Fibroblast of the aortic adventitia (primary cell): ENCODE results near the gene DCPS. TPM values are rescaled to one million over a fixed set of nuclear protein-coding genes. Genes with fewer than 3 reads are reported as not detected.
"Not testable (repeated sequence)": the region's sequence is repeated elsewhere in the genome, so short reads cannot be mapped to it uniquely, and the experiment has no call there.

Experiments
- DNase-seq: peaks from one replicate; pipeline ENCODE4 v3.0.0-alpha.2; 2010; ENCODE audit warnings: low read depth
- H3K4me3 ChIP-seq: 2 replicates; pipeline ENCODE4 v1.5.1; 2011; ENCODE audit warnings: low read depth, mild to moderate bottlenecking, control low read depth, low read length, moderate library complexity
- CTCF ChIP-seq: IDR thresholded peaks from 2 replicates; pipeline ENCODE4 v1.5.1; 2011; ENCODE audit warnings: mild to moderate bottlenecking, low read length, control low read depth, inconsistent platforms; ENCODE audit not compliant: insufficient read depth
- total RNA-seq: library from RNA; depleted of rRNA; stranded (reverse); fragments of >200 nt; gene quantifications from 2 replicates; pipeline ENCODE4 v1.2.3, GENCODE V29; 2012; ENCODE audit warnings: low replicate concordance

The DCPS gene
- total RNA-seq, 1 donor, result 11.4 TPM

DNA sequence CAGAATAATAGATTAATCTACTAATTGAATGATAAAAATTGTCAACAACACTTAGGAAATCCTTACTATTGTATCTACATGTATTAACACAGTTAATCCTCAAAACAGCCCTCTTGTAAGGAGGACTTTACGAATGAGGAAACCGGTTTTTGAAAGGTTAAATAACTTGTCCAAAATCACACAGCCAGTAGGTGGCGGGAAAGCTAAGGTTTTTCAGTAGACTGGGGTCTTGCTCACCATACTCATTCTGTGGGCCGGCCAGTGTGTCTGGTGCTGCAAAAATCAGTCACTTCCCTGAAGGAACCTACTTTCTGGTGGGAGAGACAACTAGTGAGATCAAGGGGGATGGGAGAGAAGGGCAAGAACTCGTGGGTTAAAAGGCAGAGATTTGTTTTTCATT is 3.8 kb downstream of the DCPS start:
- no peak overlapping the region for H3K4me3 ChIP-seq
- peak; percentile 68 for DNase-seq
- peak; percentile 53 for TF ChIP-seq CTCF

- no peak for DNase-seq
- TF ChIP-seq CTCF, result no peak
Observed at GRCh38 chr11:126308271-126308671, 4.4 kb downstream of the DCPS start.

DNA sequence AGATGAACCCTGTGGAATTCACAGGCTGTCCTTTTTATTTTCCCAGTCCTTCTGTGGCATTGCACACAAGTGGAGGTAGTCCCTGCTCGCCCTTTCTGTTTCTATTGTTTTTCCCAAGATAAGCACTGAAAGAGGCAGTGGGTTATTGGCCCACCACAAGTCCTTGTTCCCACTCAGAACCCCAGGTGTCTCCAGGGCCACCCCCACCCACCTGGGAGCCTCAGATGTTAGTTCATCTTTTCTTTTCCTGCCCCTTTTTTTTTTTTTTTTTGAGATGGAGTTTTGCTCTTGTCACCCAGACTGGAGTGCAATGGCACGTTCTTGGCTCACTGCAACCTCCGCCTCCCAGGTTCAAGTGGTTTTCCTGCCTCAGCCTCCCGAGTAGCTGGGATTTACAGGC is 4.9 kb downstream of the DCPS start:
- H3K4me3 ChIP-seq, DNase-seq: not testable (repeated sequence)

More at GRCh38 chr11:126308271-126308671, 4.4 kb downstream of the DCPS start:
- no peak overlapping the region for H3K4me3 ChIP-seq

GRCh38 chr11:126310200-126310991 is 6.5 kb downstream of the DCPS start:
- peak; percentile 82 for DNase-seq
- H3K4me3 ChIP-seq, result no peak overlapping the region
- peak; percentile 94 for TF ChIP-seq CTCF

DNA sequence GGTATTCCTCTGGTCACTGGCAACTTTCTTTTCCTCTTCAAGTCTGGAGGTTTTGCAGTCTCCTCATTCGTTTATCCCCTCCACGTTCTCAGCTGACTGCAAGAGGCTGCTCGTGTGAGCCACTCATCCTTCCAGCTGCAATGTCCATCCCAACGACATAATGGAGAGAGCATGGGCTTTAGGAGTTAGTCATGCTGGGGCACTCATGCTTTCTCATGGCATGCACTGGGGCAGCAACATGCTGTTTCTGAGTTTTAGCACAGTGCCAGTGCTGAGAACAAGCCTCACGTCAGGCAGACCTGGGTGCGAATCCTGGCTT is 7.1 kb downstream of the DCPS start:
- no peak overlapping the region for H3K4me3 ChIP-seq
- TF ChIP-seq CTCF, result no peak
- no peak for DNase-seq

DNA sequence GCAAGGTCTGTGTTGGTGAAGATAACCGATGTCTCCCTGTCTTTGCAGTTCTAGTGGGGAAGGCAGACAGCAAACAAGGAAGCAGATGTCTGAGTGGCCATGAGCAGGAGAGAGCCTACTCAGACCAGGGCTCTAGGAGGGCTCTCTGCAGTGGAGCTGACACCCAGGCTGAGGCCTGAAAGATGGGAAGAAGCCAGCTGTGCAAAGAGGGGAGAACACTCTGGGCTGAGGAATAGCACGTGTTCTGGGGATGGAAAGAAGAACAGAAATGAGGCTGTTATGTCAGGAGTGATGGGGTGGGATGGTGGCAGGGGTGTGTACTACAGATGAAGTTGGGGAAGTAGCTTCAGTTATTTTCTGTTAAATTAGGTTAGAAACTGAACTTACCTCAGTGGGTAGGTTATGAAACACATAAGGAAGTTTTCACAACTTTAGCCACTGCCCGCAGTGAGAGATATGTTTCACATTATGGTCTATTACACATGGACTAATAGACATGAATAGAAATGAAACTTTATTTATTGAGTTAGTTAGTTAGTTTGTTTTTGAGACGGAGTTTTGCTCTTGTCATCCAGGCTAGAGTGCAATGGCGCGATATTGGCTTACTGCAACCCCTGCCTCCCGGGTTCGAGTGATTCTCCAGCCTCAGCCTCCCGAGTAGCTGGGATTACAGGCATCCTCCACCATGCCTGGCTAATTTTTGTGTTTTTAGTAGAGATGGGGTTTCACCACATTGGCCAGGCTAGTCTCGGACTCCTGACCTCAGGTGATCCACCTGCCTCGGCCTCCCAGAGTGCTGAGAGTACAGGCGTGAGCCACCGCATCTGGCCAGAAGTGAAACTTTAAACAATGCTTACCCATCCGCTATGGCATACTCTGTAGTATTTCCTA is 7.8 kb downstream of the DCPS start:
- no peak for TF ChIP-seq CTCF
- no peak for DNase-seq

DNA sequence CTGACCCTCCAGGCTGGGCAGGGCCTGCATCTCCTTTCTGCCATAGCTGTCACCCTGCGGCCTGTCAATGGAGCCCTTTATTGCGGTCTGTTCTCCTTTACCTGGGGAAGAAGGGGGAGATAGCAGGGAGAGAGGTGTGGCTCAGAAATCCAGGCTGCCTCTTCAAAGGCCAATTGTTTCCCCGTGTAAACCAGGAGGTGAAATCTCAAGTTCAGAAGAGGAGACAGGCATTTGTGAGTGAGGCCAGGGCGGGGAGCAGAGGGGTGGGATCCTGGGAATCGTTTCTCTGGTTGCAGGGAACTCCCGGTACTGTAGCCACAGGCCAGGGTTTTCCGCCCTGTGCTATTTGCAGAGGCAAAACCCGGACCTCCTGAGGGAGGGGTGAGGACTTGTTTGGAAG is 9.1 kb downstream of the DCPS start:
- no peak overlapping the region for H3K4me3 ChIP-seq
- TF ChIP-seq CTCF, result no peak
- no peak for DNase-seq

More for the DNA sequence above, 7.8 kb downstream of the DCPS start:
- no peak overlapping the region for H3K4me3 ChIP-seq
